Psoas muscle (tissue), 8 donors: ENCODE results near the gene ERC2. TPM values are rescaled to one million over a fixed set of nuclear protein-coding genes. Genes with fewer than 3 reads are reported as not detected.

Experiments
- ATAC-seq, 4 donors: fragments of 200-7000 bp; cut with Tn5 transposase; one replicate each; pipeline ENCODE4 v1.9.1; 2020; ENCODE audit warnings: moderate library complexity in 3 of 4, mild to moderate bottlenecking in 2 of 4
- DNase-seq, 2 donors: peaks; one replicate each; pipeline ENCODE4 v3.0.0-alpha.2; 2020
- H3K27ac ChIP-seq: fragments of 200-600 bp; one replicate; pipeline ENCODE4 v1.8.0; 2022
- H3K27me3 ChIP-seq, 3 donors: fragments of 200-600 bp in 1 of 3; one replicate each; pipeline versions ENCODE4 v1.6.1 to v1.8.0; 2013 to 2022; ENCODE audit warnings: low read length in 2 of 3, mild to moderate bottlenecking in 2 of 3, moderate library complexity in 1 of 3; ENCODE audit not compliant: insufficient read depth in 3 of 3
- H3K36me3 ChIP-seq, 2 donors: fragments of 200-600 bp in 1 of 2; one replicate each; pipeline versions ENCODE4 v1.6.1 to v1.8.0; 2013 to 2022; ENCODE audit warnings: low read depth in 1 of 2, mild to moderate bottlenecking in 1 of 2, moderate library complexity in 1 of 2; ENCODE audit not compliant: insufficient read depth in 1 of 2
- H3K4me1 ChIP-seq: fragments of 200-600 bp; one replicate; pipeline ENCODE4 v1.8.0; 2022
- H3K4me3 ChIP-seq: fragments of 200-600 bp; one replicate; pipeline ENCODE4 v1.8.0; 2022; ENCODE audit warnings: mild to moderate bottlenecking
- H3K9me3 ChIP-seq: fragments of 200-600 bp; one replicate; pipeline ENCODE4 v1.8.0; 2022
- CTCF ChIP-seq: fragments of 200-600 bp; IDR thresholded peaks from one replicate; pipeline ENCODE4 v1.8.0; 2022; ENCODE audit warnings: antibody characterized with exemption
- WGBS, 3 donors: extraction: QIAGEN DNeasy Blood & Tissue Kit; methylation state at CpG; one replicate each; pipeline versions ENCODE4 v1.1.6 to v1.1.7; 2013; 5-methylcytosine and 5-hydroxymethylcytosine counted together
- intact Hi-C, 2 donors: fragments of 100-400 bp; cut with DNase I; formaldehyde crosslinking; loops; one replicate each; pipeline versions ENCODE4 v1.11.0 to v1.14.2; 2022
- polyA plus RNA-seq, 3 donors: library from polyadenylated mRNA; stranded (reverse); fragments of 200-250 nt; gene quantifications; one replicate each; pipeline ENCODE4 v1.2.3, GENCODE V29; 2013
- total RNA-seq, 4 donors: library from RNA; stranded (reverse); fragmentation: NEBNext Ultra II Directional in 2 of 4; extraction: Animal tissue kit (Norgen Biotek cat#: 25700) in 2 of 4; gene quantifications; one replicate each; pipeline versions ENCODE4 v1.2.1 to v1.2.4, GENCODE V29; 2021 to 2023
- donor health status: healthy with polysubstance abuse.
- donor health status: DM: no; HTN: no; CAD: no; lungs with moderate emphysema.
- donor health status: Bipolar disorder and iron deficiency.
- donor health status: healthy.
- donor health status: DM: yes; HTN: yes; CAD: no.
- donor health status: DM: no; HTN: no; CAD: no.
- donor health status: DM: no; HTN: no; CAD: no.
- donor health status: DM: yes; HTN: yes; CAD: no.

The ERC2 gene
- total and polyA plus RNA-seq, 7 donors: 0.04 to 0.15 TPM; not detected in 5

DNA sequence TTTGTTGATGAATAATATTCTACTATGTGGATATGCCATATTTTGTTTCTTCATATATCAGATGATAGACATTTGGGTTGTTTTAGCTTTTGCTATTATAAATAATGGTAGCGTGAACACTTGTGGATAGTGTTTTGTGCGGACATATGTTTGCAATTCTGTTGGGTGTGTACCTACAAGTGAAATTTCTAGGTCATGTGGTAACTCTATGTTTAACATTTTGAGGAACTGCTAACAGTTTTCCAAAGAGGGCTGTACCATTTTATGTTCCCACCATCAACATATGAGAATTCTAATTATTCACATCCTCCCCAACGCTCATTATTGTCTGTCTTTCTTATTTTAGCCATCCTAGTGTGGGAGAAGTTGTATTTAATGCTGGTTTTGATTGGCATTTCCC, 303.8 kb downstream of the ERC2 start:
- no peak overlapping the region for H3K27ac ChIP-seq
- TF ChIP-seq CTCF: no peak
- peaks cover 3% of the 10 kb centered on the region for H3K9me3 ChIP-seq
- 81 to 85% (median 85%) methylated on average over 3 of the region's 3 CpGs for WGBS, 3 donors
- H3K27me3 ChIP-seq: no peaks in the 10 kb centered on the region
- no peaks in the 10 kb centered on the region for H3K4me1 ChIP-seq
- DNase-seq: no peak
- intact Hi-C loops: no loop called here
- ATAC-seq: no peak
- no peaks in the 10 kb centered on the region for H3K36me3 ChIP-seq
- no peak overlapping the region for H3K4me3 ChIP-seq

- intact Hi-C loops: no loop called here
- peaks cover 0 to 2% (median 0%) of the 10 kb centered on the region in 3 donors for H3K27me3 ChIP-seq
- no peak overlapping the region for H3K27ac ChIP-seq
- H3K4me1 ChIP-seq: no peaks in the 10 kb centered on the region
- H3K4me3 ChIP-seq: no peak overlapping the region
- TF ChIP-seq CTCF: no peak
- ATAC-seq (peak in 1 of 4 donors; percentile 51), DNase-seq (peak in 1 of 2 donors; percentile 15)
- WGBS, 3 donors: 54 to 60% (median 57%) methylated on average over 3 of the region's 3 CpGs
- H3K36me3 ChIP-seq: no peaks in the 10 kb centered on the region
- H3K9me3 ChIP-seq: peaks cover 3% of the 10 kb centered on the region
Measured at GRCh38 chr3:56157693-56158362, 310.4 kb downstream of the ERC2 start.

- ATAC-seq: no peak
Measured at GRCh38 chr3:56154297-56154696, 314.0 kb downstream of the ERC2 start.

DNA sequence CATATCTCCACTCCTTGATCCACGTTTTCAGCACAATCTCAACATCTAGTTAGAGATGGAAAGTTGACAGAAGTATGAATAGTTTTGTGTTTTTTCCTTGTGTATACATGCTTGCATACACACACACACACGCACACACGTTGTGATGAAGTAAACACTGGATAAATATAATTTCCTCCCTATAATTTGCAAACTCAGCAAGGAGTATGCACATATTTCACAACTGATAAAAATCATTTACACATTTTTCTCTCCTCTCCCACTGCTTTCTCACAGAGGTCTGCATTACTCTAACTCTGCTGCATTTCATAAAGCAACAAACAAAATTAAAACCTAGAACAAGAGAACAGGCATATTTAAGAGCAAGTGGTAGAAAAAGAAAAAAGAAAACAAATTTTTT, 320.9 kb downstream of the ERC2 start:
- Histone ChIP-seq H3K27me3 (no peaks in the 10 kb centered on the region), H3K9me3 (no peaks in the 10 kb centered on the region), H3K36me3 (no peaks in the 10 kb centered on the region), H3K4me3 (no peak overlapping the region), H3K4me1 (no peaks in the 10 kb centered on the region), H3K27ac (no peak overlapping the region)
- TF ChIP-seq CTCF: no peak
- intact Hi-C loops: no loop called here
- 65 to 71% (median 68%) methylated on average over 3 of the region's 3 CpGs for WGBS, 3 donors
- ATAC-seq (no peak), DNase-seq (no peak)

More at GRCh38 chr3:56154297-56154696, 314.0 kb downstream of the ERC2 start:
- peaks cover 0 to 2% (median 0%) of the 10 kb centered on the region in 3 donors for H3K27me3 ChIP-seq
- no peak overlapping the region for H3K4me3 ChIP-seq
- no peaks in the 10 kb centered on the region for H3K4me1 ChIP-seq
- intact Hi-C loops: no loop called here
- H3K36me3 ChIP-seq: no peaks in the 10 kb centered on the region
- H3K9me3 ChIP-seq: no peaks in the 10 kb centered on the region
- DNase-seq: no peak
- no peak overlapping the region for H3K27ac ChIP-seq
- WGBS, 3 donors: 93 to 95% (median 94%) methylated on average over 1 of the region's 1 CpG
- TF ChIP-seq CTCF: no peak

DNA sequence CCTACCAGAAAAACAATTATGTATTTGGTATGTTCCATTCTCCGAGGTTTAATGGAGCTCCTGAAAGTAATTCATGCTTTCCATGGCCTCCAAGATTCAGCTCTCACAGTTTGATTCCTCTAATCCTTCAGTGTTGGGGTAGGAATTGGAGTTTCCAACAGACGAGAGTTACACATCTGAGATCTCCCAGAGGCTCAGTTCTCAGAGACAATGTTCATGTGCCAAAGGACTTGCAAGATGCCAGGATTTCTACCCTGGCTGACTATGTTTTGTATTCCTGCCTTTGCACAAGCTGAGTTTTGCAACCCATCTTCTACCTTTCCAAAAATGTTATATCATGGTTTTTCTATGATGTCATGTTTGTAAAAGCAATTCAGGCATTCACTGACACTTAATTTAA, 322.9 kb downstream of the ERC2 start:
- WGBS, 3 donors: 42 to 53% (median 44%) methylated on average over 2 of the region's 2 CpGs
- Histone ChIP-seq H3K4me3 (no peak overlapping the region), H3K27ac (no peak overlapping the region), H3K9me3 (no peaks in the 10 kb centered on the region), H3K36me3 (no peaks in the 10 kb centered on the region), H3K4me1 (no peaks in the 10 kb centered on the region), H3K27me3 (no peaks in the 10 kb centered on the region)
- intact Hi-C loops: no loop called here
- DNase-seq (no peak), ATAC-seq (no peak)
- no peak for TF ChIP-seq CTCF
